HG02885 (cell line): ENCODE results near the gene CRYGS.
"Not testable (repeated sequence)": the region's sequence is repeated elsewhere in the genome, so short reads cannot be mapped to it uniquely, and the experiment has no call there.

Experiments
- ATAC-seq: cut with Tn5 transposase; IDR thresholded peaks from one replicate; pipeline ENCODE4 v1.9.1; 2021; ENCODE audit warnings: mild to moderate bottlenecking; ENCODE audit not compliant: unreplicated experiment, poor library complexity

CRYGS gene

DNA sequence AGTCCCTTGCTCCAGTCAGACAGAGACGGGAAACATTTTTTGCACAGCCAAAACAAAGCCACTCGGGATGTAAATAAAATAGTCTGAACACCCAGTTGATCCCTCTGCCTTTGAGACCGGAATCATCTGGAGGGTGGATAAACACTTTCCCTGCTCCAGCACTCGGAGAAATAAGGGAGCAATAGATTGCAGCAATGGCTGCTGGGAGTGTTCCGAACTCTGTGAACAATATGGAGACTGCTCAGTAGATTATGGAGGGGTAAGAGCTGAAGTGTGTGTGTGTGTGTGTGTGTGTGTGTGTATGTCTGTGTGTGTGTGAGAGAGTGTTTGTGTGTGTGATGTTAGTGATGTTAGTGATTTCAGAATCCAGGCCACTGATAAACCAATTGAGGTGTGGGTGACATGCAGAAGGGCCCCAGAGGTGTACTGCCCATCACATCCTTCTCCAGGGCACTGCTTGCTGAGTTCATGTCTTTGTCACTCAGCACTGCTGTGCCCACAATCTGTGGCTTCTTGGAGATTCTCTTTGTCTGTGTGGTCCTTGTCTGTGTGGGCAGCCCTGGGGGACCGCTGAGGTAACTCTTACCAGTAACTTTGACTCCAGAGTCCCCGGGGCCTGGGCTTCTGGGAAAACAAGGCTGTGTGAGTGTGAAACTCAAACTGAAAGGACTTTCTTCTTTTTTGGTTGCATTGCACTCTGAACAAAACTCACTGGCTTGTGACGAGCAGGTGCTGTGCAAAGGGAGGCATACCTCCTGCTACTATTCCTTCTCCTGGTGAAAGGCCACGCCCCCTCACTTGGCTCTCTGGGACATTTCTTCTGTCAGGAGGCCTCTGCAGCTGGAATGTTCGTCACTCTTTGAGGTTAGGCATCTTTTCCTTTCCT, 23.0 kb downstream of the CRYGS start:
- peak; percentile 63 for ATAC-seq

DNA sequence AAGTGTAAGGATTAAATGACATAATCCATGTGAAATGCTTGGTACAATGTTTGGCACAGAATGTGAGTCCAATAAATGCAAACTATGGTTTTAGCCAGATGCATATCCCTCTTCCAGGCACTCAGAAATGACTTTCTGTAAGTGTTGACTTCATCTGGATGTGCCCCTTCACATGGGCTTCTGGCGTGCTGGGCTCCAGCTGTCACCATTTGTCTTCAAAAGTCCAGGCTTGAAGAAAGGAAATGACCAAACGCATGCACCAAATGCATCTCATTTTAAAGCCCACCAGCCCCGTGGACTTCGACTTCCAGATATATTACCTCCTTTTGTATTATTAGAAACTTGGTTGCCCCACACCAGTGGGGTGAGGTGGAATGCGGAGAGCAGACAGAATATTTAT, 23.7 kb downstream of the CRYGS start:
- no peak for ATAC-seq

DNA sequence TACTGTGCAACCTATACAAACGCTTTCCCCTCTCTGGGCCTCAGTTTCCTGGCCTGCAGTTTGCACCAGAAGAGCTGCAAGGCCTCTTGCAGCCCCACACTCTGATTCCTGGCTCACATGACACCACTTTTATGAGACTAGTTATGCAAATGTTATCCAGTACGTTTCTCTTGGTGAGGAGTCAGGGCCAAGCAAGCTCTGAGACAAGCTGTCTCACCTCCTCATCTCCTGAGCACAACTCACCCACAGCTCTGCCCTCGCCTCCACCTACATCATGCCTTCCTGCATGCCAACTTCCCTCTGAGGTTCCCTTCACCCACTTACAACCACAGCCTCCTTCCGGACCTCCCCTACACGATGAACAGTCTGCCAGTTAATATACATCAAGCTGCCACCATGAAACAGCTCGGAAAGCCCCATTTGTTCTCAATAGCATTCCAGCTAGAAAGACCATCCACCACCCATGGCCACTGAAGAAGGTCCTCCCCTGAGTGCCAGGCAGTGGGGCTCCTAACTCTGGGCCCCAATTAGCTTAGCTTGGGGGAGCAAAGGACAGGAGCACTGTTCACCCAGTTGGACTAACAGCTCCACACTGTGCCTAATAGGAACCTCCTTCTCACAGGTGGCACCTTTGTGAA, 25.0 kb downstream of the CRYGS start:
- peak; percentile 45 for ATAC-seq

DNA sequence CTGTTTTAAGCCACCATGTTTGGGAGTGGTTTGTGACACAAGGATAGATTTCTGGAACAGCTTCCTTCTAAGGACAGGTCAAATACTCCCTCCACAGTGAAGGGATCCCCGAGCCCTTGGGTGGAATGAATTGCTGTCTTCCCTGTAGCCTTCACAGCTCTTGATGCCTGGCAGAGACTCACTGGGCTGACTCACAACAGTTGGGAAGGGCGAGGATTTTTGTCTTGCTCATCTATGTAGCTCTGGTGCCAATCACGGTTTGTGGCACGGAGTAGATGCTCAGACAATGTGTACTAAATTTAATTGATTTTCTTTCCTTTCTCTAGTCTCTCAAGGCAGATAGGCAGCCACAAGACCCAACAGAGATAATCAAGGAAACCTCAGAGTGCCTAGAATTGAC, 27.0 kb downstream of the CRYGS start:
- no peak for ATAC-seq

DNA sequence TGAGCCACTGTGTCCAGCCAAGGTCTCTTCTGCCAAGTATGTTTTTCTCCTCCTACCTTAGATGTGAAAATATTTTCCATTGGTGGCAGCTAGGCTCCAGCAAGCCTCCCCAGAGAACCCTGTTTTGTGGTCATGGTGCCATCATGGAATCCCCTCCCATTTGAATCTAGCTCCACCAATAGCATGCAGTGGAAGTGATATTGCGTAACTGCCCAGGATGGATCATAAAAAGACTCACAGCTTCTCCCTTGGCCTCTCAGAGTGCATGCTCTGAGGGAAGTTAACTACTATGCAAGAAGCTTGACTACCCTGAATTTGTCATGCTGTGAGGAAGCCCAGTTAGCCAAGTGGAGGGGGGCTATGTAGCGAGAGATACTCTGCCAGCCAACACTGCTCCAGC, 27.5 kb downstream of the CRYGS start:
- no peak for ATAC-seq

DNA sequence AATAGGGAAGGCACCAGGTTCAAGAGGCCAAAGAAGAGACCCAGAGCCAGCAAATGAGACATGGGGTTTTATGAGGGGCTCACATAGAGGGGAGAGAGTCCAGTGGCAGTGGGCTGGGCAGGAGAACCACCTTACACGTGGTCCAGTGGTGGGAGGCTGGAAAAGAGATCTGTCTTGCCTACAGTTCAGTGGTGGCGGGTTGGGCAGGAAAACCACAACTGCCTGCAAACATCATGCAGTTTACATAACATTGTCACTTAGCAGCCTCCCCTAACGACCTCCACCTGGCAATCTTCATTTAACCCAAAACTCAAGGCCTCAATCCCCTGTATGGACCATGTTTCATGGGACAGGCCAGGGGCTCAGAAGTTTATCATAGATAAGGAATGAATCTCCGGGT, 29.1 kb downstream of the CRYGS start:
- no peak for ATAC-seq

DNA sequence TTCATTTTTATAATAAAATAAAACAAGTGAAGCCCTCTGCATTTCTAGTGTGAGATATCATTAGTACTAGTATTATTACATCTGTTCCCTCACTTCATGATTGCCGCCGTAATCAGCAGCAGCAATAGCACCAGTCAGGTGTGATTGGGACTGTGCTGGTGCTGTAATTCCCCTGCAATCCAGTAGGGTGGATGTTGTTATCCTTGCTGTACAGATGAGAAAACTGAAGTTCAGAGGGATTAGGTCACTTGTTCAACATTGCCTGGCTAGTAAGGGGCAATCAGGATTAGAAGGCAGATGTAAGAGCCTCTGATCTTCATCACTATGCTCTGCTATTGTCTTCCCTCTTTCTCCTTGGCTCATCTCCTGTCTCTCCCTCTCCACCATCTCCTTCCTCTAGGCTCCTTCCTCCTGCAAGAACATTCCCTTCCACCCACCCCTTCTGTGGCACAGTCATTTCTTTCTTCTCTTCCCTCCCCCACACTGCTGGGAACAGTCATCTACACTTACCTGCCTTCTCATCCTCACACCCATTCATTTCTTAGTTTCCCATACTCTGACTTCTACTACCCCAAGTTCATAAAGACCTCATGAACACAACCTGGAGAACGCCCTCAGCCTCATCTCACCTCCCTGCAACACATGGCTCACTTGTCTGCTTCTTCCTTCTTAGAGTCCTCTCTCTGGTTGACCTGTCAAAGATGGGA, 29.7 kb downstream of the CRYGS start:
- ATAC-seq = no peak

DNA sequence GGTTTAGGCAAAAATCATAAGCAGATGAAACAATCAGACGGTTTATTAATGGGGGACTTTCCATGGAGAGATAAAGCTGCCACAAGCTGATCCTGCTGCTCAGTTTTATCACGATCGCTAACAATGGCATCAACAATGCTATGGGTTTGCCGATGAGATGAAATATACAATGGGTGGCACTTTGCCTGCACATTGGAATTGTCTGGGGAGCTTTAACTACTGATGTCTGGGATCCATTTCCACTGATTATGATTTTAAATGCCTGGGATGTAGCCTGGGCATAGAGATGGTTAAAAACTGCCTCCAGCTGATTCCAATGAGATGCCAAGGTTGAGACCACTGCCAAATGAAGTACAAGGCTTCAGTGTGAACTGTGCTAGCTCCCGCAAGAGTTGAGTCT, 30.8 kb downstream of the CRYGS start:
- no peak for ATAC-seq

DNA sequence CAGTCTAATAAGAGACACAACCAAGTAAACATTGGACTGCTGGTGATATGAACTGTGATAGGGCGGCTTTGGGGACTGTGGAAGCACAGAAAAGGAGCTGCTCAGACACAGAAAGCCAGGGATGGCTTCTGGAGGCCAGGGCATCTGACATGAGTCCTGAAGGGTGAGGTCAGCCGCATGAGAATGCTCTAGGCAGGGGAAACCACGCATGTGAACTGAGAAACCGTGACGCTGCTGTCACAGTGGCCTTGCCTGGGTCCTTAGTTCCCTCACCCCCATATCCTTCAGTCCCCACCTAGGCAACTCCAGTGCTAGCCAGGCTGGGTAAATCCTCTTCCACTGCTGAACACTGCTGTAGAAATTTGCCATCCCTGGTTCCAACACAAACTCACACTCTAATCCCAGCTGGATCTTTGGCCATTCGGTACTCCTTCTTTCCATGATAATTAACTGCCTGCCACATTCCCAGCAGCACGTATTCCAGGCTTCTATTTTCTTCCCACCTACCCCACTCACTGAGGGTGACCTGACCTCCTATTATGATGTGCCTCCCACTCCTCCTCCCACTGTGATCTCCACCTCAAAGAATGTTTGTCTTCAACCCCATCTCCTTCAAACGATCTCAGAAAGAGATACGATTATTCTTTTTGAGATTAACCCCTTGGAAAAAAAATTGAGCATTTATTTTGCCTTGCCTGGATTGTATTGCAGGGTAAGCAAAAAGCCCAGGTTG, 31.4 kb downstream of the CRYGS start:
- ATAC-seq = peak; percentile 24

DNA sequence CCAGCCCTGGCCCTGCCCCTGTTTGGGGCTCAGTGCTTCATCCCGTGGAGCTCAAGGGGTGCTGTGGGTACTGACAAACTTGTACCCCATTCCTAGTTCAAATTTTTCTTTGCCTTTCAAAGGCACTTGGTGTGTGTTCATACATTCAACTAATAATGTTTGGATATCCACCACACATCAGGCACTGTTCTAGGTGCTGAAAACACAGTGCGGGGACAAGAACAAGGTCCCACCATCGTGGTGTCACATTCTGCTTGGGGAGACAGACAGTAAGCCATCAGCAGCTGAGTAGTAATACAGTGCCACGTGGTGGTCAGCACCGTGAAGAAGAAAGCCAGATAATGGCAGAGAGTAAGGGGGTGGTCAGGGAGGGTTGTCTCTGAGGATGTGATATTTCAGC, 32.5 kb downstream of the CRYGS start:
- no peak for ATAC-seq

DNA sequence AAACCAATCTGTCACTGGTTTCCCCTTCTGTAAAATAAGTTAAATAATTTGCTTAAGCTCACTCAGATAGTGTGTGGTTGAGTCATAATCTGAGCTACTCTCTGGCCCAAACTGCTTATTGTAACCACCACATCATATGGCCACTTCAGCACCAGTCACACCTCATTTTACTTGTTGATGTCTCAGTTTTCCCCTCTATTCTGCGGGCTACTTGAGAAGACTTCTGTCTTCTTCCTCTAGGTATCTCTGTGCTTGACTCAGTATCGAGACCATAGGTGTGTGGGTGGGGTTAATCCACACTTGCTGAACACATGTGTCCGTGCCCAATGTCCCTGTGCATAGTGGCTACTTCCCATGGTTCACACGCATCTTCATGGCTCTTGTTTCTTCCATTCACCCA, 32.9 kb downstream of the CRYGS start:
- ATAC-seq = peak; percentile 80

DNA sequence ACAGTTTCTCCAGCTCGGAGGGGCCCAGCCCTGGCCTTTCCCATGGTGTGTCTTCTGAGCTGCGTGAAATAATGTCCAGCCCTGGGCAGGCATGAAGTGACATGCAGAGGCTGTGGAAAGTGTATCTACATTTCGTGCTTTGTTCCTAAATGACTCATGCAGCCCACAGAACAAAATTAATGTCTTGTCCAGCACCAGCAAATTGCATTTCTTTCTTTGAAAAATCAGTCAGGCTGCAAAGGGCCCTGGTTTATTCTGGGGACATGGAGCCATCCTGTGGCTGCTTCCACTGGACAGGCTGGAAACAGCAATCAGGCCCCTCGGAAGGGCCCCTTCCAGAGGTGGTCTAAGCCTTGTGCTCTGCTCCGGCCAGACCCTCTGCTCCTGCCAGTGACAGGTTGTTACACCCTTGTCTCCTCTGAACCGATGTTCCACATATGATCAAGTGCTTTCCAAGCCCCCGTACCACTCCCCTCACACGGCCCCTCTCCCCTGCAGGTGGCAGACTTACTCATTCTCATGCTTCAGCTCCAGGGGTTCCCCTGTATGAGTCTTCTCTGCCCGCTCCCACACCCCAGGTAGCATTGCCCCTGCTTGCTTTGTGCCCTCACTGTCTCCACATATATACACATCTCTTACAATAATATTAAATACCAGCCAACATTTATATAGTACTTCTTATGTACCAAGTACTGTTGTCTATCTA, 33.7 kb downstream of the CRYGS start:
- ATAC-seq = peak; percentile 31

DNA sequence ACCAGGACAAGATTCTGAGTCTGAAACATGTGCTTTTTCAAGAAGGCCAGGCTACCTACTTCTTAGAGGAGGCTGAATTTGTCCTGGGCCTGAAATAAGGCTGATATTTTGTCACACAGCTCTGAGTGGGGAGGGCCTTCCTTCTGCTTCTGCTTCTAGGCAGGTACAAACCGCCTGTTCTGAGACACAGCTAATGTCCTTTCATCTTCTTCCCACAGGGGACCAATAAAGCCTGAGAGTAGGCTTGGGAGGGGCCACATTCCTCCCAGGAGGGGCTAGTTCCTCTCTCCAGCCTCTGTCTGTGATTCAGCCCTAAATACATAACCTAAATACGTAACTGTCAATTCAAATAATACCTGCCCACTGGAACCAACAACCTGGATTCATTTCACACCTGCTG, 34.8 kb downstream of the CRYGS start:
- no peak for ATAC-seq

DNA sequence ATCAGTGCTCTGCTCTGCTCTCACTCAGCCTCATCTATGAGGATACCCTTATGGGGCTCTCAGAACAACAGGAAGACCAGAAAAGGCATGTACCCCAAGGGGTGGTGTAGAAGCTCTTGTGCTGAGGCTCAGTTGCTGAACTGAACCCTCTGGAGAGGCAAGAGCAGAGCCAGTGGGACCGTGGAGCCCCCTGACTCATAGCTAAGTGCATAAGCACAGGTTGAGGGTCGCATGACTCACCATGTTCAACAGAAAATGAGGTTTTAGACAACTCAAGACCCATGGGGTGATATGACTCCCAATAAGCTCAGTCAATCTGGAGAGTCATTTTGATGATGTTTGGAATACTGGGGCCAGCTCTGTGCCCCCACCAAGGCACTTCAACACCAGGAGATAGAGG, 37.3 kb downstream of the CRYGS start:
- no peak for ATAC-seq

DNA sequence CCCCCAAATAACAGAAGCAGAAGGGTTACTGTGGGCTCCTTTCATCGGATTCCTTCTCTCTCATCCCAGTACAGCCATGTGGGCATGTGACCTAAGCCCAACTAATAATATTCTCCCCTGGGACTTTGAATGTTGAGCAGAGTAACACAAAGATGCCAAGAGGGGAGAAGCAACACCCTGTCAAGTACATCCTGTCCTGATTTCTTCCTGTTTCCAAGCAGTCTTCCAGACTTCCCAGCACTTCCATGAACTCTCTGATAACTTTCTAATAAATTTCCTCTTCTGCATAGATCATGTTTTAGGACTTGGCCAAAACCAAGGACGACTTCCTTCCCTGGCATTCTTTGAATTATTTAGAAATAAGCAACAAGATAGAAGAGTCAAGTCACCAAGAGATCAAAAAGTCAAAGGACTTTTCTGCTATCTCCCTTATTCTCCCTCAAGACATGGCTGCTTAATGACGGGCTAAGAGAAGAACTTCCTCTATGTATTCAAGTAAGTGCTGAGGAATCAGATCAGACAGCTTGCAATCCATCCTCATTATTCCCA, 37.9 kb downstream of the CRYGS start:
- ATAC-seq = no peak

DNA sequence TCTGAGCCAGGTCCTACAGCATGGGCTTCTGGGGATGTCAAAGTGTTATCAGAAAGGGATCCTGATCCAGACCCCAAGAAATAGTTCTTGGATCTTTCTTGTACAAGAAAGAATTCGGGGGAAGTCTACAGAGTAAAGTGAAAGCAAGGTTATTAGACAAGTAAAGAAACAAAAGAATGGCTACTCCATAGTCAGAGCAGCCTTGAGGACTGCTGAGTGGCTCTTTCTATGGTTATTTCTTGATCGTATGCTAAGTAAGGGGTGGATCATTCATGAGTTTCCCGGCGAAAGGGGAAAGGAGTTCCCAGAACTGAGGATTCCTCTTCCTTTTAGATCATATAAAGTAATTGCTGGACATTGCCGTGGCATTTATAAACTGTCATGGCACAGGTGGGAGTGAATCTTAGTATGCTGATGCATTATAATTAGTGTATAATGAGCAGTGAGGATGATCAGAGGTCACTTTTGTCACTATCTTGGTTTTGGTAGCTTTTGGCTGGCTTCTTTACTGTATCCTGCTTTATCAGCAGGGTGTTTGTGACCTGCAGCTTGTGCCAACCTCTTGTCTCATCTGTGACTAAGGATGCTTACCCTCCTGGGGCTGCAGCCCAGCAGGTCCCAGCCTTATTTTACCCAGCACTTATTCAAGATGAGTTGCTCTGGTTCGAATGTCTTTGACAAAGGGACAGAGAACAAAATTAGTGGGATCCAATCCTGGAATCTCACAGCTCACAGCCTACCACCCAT, 41.0 kb downstream of the CRYGS start:
- no peak for ATAC-seq

DNA sequence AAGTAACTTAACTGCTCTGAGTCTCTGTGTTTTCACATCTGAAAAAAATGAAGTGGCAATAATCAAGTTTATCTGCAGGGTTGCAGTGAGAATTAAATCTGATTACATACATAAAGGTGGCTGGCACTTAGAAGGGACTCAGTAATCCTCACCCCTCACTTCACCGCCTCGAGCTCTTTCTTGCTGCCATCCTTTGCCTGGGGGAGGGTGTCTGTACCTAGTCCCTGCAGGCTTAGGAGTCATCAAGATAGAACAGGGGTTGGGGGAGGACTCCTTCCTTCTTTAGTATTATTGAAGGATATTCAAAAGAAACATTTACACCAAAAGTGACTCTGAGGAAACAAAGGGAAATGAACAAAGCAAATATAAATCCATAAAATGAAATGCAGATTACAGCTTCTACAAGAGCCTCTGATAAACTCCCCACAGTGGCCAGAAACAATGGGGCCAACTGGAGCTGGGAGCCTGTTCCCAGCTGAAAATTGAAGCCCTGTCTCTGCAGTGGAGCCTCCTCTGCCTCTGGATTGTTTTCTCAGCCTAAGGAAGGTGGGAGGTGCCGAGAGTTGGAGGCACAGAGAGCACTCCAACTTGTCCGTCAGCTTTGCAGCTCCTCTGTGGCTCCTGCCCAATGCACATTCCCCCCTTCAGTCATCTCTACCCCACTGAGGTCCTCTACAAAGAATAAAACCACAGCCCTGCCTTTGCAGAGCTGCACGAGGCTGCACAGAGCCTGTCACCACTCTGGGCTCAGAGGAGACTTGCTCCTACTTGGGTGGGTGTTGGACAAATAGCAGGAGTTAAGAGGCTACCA, 41.8 kb downstream of the CRYGS start:
- ATAC-seq = no peak

DNA sequence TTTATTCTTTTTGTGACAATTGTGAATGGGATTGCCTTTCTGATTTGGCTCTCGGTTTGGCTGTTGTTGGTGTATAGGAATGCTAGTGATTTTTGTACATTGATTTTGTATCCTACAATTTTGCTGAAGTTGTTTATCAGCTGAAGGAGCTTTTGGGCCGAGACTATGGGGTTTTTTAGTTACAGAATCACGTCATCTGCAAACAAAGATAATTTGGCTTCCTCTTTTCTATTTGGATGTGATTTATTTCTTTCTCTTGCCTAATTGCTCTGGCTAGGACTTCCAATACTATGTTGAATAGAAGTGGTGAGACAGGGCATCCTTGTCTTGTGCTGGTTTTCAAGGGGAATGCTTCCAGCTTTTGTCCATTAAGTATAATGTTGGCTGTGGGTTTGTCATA, 44.2 kb downstream of the CRYGS start:
- not testable (repeated sequence) for ATAC-seq
